CD14-positive monocyte (primary cell): ENCODE results near the gene PRR14. TPM values are rescaled to one million over a fixed set of nuclear protein-coding genes. Genes with fewer than 3 reads are reported as not detected.

ENCODE experiments used
- DNase-seq, 3 donors: peaks; one replicate each; pipeline ENCODE4 v3.0.0-alpha.2; 2011 to 2022
- H2AFZ ChIP-seq: 2 replicates; pipeline ENCODE4 v1.6.0; 2012; ENCODE audit warnings: mild to moderate bottlenecking, low read depth, low read length, inconsistent platforms; ENCODE audit not compliant: insufficient read depth, poor library complexity, severe bottlenecking
- H3K27ac ChIP-seq, 2 donors: 1 replicate in 1 of 2; 2 replicates in 1 of 2; pipeline ENCODE4 v1.5.1; 2012 to 2013; ENCODE audit warnings: low read length in 2 of 2, control low read depth in 1 of 2, inconsistent platforms in 1 of 2, low read depth in 1 of 2, mild to moderate bottlenecking in 1 of 2
- H3K27me3 ChIP-seq, 2 donors: one replicate each; pipeline versions ENCODE4 v1.6.0 to v1.6.1; 2011 to 2013; ENCODE audit warnings: low read length in 2 of 2; ENCODE audit not compliant: control insufficient read depth in 2 of 2, insufficient read depth in 2 of 2
- H3K36me3 ChIP-seq, 2 donors: replicated peaks in 1 of 2; 1 replicate in 1 of 2; 2 replicates in 1 of 2; pipeline versions ENCODE4 v1.5.1 to v1.6.1; 2012 to 2013; ENCODE audit warnings: low read length in 2 of 2, control low read depth in 1 of 2, inconsistent platforms in 1 of 2, mild to moderate bottlenecking in 1 of 2; ENCODE audit not compliant: insufficient read depth in 2 of 2, control insufficient read depth in 1 of 2
- H3K4me1 ChIP-seq, 2 donors: 1 replicate in 1 of 2; 2 replicates in 1 of 2; pipeline versions ENCODE4 v1.5.1 to v1.6.1; 2012 to 2013; ENCODE audit warnings: low read length in 2 of 2, control low read depth in 1 of 2, inconsistent platforms in 1 of 2, mild to moderate bottlenecking in 1 of 2, moderate library complexity in 1 of 2; ENCODE audit not compliant: insufficient read depth in 2 of 2, control insufficient read depth in 1 of 2
- H3K4me2 ChIP-seq: replicated peaks from 2 replicates; pipeline ENCODE3; 2012; ENCODE audit warnings: low read length, moderate library complexity, mild to moderate bottlenecking; ENCODE audit not compliant: poor library complexity, severe bottlenecking; ENCODE audit errors: extremely low read depth
- H3K4me3 ChIP-seq, 3 experiments: fragments of 200-600 bp in 1 of 3; sonication (generic) in 1 of 3; replicated peaks in 1 of 3; 1 replicate in 2 of 3; 2 replicates in 1 of 3; pipeline ENCODE4 v1.5.1; 2011 to 2013; ENCODE audit warnings: low read length in 3 of 3, mild to moderate bottlenecking in 3 of 3, control low read depth in 2 of 3, low read depth in 2 of 3, inconsistent platforms in 1 of 3, moderate library complexity in 1 of 3
- H3K79me2 ChIP-seq: 2 replicates; pipeline ENCODE4 v1.6.0; 2012; ENCODE audit warnings: mild to moderate bottlenecking, control low read depth, inconsistent platforms, low read length, moderate library complexity; ENCODE audit not compliant: insufficient read depth
- H3K9ac ChIP-seq: 2 replicates; pipeline ENCODE4 v1.6.0; 2017; ENCODE audit warnings: low read length, mild to moderate bottlenecking; ENCODE audit not compliant: insufficient read depth, poor library complexity, severe bottlenecking
- H3K9me3 ChIP-seq, 2 donors: replicated peaks in 1 of 2; 1 replicate in 1 of 2; 2 replicates in 1 of 2; pipeline versions ENCODE4 v1.5.1 to v1.6.1; 2012 to 2013; ENCODE audit warnings: low read length in 2 of 2, control low read depth in 1 of 2; ENCODE audit not compliant: control insufficient read depth in 1 of 2, insufficient read depth in 1 of 2
- H4K20me1 ChIP-seq: 2 replicates; pipeline ENCODE4 v1.6.0; 2012; ENCODE audit warnings: mild to moderate bottlenecking, low read length, control low read depth, moderate library complexity; ENCODE audit not compliant: insufficient read depth
- H3K27ac Mint-ChIP-seq, 7 donors: one replicate each; pipeline ENCODE4 v1.8.0; 2020; ENCODE audit warnings: mild to moderate bottlenecking in 7 of 7, mixed read lengths in 7 of 7, moderate library complexity in 6 of 7, inconsistent platforms in 2 of 7
- H3K27me3 Mint-ChIP-seq, 3 donors: one replicate each; pipeline ENCODE4 v1.8.0; 2021 to 2022; ENCODE audit warnings: low read depth in 3 of 3, mild to moderate bottlenecking in 3 of 3, mixed read lengths in 3 of 3, moderate library complexity in 3 of 3, inconsistent platforms in 1 of 3
- H3K36me3 Mint-ChIP-seq, 2 donors: one replicate each; pipeline ENCODE4 v1.8.0; 2020; ENCODE audit warnings: mixed read lengths in 2 of 2, inconsistent platforms in 1 of 2, mild to moderate bottlenecking in 1 of 2
- H3K4me1 Mint-ChIP-seq: one replicate; pipeline ENCODE4 v1.8.0; 2020; ENCODE audit warnings: mild to moderate bottlenecking, mixed read lengths
- H3K4me3 Mint-ChIP-seq, 2 donors: one replicate each; pipeline ENCODE4 v1.8.0; 2020; ENCODE audit warnings: mild to moderate bottlenecking in 2 of 2, mixed read lengths in 2 of 2, moderate library complexity in 1 of 2
- H3K9me3 Mint-ChIP-seq, 7 donors: one replicate each; pipeline ENCODE4 v1.8.0; 2020 to 2022; ENCODE audit warnings: mixed read lengths in 7 of 7, mild to moderate bottlenecking in 6 of 7, moderate library complexity in 6 of 7, inconsistent platforms in 2 of 7
- WGBS: methylation state at CpG from one replicate; pipeline ENCODE4 v1.1.5; 2013; ENCODE audit warnings: missing lambda C conversion rate; ENCODE audit not compliant: insufficient coverage; 5-methylcytosine and 5-hydroxymethylcytosine counted together
- intact Hi-C, 2 donors: fragments of 100-400 bp; cut with micrococcal nuclease; formaldehyde crosslinking; loops; one replicate each; pipeline versions ENCODE4 v1.15.0 to v1.15.1; 2023
- polyA plus RNA-seq, 3 donors: library from polyadenylated mRNA; depleted of rRNA in 1 of 3; unstranded in 2 of 3; stranded (reverse) in 1 of 3; fragments of 300-500 nt in 2 of 3; fragments of >200 nt in 1 of 3; fragmentation: Illumina TruSeq in 2 of 3; gene quantifications; 1 replicate in 2 of 3; 2 replicates in 1 of 3; pipeline ENCODE4 v1.2.3, GENCODE V29; 2012 to 2021
- TF ChIP-seq, protein P1 (sequence below): fragments of 200-600 bp; IDR thresholded peaks from one replicate; pipeline ENCODE4 v1.8.0; 2022; ENCODE audit warnings: antibody characterized with exemption, mild to moderate bottlenecking

Gene PRR14
- polyA plus RNA-seq, 3 donors: 6.1 to 32.6 (median 10.4) TPM

DNA sequence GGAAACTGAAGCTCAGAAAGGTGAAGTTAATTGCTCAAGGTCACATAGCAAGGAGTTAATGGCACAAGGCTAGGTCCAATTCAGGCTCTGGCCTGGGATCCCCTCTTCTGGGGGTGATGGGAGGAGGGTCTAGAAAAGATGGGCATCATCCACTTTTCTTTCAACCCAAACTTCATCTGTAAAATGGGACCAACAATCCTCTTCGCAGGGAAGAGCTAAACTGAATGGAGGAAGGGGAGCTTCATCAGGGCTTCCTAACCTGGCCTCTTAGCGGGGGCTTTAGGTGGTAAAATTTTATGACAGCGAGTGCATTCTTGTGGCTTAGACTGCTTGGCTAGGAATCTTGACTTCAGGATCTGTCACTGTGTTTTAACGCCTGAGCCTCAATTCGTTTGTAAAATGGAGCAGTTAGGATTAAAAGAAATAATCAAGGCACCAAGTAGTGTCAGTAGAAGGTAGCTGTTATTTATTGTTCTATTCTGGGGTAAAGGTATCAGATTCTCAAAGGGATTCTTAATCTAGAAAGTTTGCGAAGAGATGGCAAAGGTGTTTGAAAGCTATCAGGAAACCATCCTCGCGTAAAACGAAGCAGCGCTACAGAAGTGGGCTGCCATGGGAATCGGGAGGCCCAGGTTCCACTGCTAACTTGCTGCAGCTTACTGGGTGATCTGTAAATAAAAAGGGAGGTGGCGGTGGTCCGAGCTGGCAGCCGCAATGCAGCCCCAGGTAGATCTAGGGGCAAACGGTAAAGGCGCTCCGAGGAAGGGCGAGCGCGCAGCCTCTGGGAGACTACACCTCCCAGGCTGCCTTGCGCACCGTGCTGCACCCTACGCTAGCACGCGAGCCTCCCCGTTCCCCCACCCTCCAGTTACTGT, 46.7 kb downstream of the PRR14 start:
- peak overlapping the region; percentile 92 to 99 for H3K4me3 Mint-ChIP-seq
- peaks cover 0 to 2% (median 0%) of the 10 kb centered on the region in 7 donors for H3K9me3 Mint-ChIP-seq
- peaks cover 33 to 49% of the 10 kb centered on the region in 2 donors for H3K4me1 ChIP-seq
- peaks cover 38% of the 10 kb centered on the region for H3K79me2 ChIP-seq
- peak overlapping the region; percentile 99 to 100 (median 100) for H3K27ac Mint-ChIP-seq
- H3K27me3 ChIP-seq: no peaks in the 10 kb centered on the region
- H3K9me3 ChIP-seq: no peaks in the 10 kb centered on the region
- peaks cover 48% of the 10 kb centered on the region for H3K4me1 Mint-ChIP-seq
- peak overlapping the region; percentile 99 for H3K9ac ChIP-seq
- H3K36me3 Mint-ChIP-seq: peaks cover 19 to 23% of the 10 kb centered on the region in 2 donors
- peak overlapping the region; percentile 89 for H3K4me2 ChIP-seq
- peak overlapping the region; percentile 91 to 98 (median 94) for H3K4me3 ChIP-seq
- 13% methylated on average over 17 of the region's 26 CpGs for WGBS
- intact Hi-C loops: loop anchor here (1.0 to 5.0 kb wide), 4 partner anchors 39 to 225 kb away; partner anchors contain the start of genes FBRS (in 2 of the 2), FBXL19 (in 1 of the 2) and PRR14 (in 1 of the 2)
- peak overlapping the region; percentile 96 to 97 for H3K27ac ChIP-seq
- H3K27me3 Mint-ChIP-seq: peaks cover 0 to 1% (median 0%) of the 10 kb centered on the region in 3 donors
- H3K36me3 ChIP-seq: peaks cover 21 to 27% of the 10 kb centered on the region in 2 donors
- TF ChIP-seq, protein P1, sequence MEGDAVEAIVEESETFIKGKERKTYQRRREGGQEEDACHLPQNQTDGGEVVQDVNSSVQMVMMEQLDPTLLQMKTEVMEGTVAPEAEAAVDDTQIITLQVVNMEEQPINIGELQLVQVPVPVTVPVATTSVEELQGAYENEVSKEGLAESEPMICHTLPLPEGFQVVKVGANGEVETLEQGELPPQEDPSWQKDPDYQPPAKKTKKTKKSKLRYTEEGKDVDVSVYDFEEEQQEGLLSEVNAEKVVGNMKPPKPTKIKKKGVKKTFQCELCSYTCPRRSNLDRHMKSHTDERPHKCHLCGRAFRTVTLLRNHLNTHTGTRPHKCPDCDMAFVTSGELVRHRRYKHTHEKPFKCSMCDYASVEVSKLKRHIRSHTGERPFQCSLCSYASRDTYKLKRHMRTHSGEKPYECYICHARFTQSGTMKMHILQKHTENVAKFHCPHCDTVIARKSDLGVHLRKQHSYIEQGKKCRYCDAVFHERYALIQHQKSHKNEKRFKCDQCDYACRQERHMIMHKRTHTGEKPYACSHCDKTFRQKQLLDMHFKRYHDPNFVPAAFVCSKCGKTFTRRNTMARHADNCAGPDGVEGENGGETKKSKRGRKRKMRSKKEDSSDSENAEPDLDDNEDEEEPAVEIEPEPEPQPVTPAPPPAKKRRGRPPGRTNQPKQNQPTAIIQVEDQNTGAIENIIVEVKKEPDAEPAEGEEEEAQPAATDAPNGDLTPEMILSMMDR: no peak
- H2AFZ ChIP-seq: peak overlapping the region; percentile 97
- DNase-seq: no peak
- peaks cover 34% of the 10 kb centered on the region for H4K20me1 ChIP-seq

DNA sequence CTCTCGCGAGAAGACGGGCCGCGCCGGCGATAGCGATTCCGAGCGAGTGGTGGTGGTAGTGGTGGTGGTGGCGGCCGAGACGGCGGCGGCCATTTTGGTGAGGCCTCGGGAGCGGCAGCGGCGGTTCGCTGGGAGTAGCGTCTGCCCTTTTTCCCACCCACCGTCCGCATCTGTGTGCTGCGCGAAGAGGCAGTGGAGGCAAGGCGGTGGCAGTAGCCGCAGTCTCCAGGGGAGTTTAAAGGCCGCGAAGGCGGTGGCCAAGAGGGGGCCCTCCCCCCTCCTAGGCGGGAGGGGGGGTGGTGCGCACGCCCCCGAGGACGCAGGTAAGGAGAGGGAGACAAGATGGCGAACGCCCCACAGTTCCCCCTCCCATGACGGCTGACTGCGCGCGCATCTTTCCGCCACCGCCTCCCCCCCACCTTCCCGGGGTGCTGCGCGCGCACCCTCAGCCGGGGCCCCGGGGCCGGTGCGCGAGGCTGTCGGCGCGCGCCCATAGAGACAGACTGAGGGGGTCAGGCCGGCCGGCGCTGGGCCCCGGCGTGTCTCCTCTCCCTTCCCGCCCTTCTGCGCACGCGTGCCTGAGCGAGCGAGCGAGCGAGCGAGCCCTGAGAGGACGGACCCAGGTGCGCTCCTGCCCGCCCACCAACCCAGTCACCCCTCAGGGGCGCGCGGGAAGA, 47.5 kb downstream of the PRR14 start:
- TF ChIP-seq, protein P1: no peak

More for the DNA sequence above, 47.5 kb downstream of the PRR14 start:
- Mint-ChIP-seq H3K36me3 (peaks cover 23 to 31% of the 10 kb centered on the region in 2 donors), H3K27ac (peak overlapping the region; percentile 99 to 100 (median 100)), H3K4me1 (peaks cover 40% of the 10 kb centered on the region), H3K9me3 (peaks cover 0 to 2% (median 0%) of the 10 kb centered on the region in 7 donors), H3K4me3 (peak overlapping the region; percentile 92 to 99), H3K27me3 (peaks cover 0 to 1% (median 0%) of the 10 kb centered on the region in 3 donors)
- peaks cover 42% of the 10 kb centered on the region for H3K79me2 ChIP-seq
- peak; percentile 95 to 98 (median 97) for DNase-seq
- H3K4me2 ChIP-seq: peak overlapping the region; percentile 89
- peaks cover 38% of the 10 kb centered on the region for H4K20me1 ChIP-seq
- H3K4me3 ChIP-seq: peak overlapping the region; percentile 91 to 98 (median 94)
- H3K36me3 ChIP-seq: peaks cover 29 to 31% of the 10 kb centered on the region in 2 donors
- H3K27me3 ChIP-seq: no peaks in the 10 kb centered on the region
- peaks cover 25 to 42% of the 10 kb centered on the region in 2 donors for H3K4me1 ChIP-seq
- H3K9me3 ChIP-seq: no peaks in the 10 kb centered on the region
- H2AFZ ChIP-seq: peak overlapping the region; percentile 97
- H3K27ac ChIP-seq: peak overlapping the region; percentile 96 to 97
- under 1% methylated on average over 48 of the region's 76 CpGs for WGBS
- intact Hi-C loops: loop anchor here (1.0 to 5.0 kb wide), 4 partner anchors 39 to 224 kb away; partner anchors contain the start of genes FBRS (in 2 of the 2), FBXL19 (in 1 of the 2) and PRR14 (in 1 of the 2)
- peak overlapping the region; percentile 99 for H3K9ac ChIP-seq
